ENCODE data around the gene GALNT17. TPM values are rescaled to one million over a fixed set of nuclear protein-coding genes. Genes with fewer than 3 reads are reported as not detected.

Gene GALNT17
- total RNA-seq, 1 donor from 2014 or later, result not detected

GRCh38 chr7:71264005-71264404 lies 132.1 kb downstream of the GALNT17 start:
- no peak for DNase-seq
- peaks cover 12% of the 10 kb centered on the region for H3K9me3 Mint-ChIP-seq
- intact Hi-C loops (cut with micrococcal nuclease), result no loop called here

GRCh38 chr7:71266912-71267311 lies 135.0 kb downstream of the GALNT17 start:
- H3K4me1 Mint-ChIP-seq, result no peaks in the 10 kb centered on the region
- no peak overlapping the region for H3K27ac Mint-ChIP-seq
- H3K4me3 Mint-ChIP-seq, result no peak overlapping the region
- intact Hi-C loops (cut with micrococcal nuclease), result no loop called here
- H3K27me3 Mint-ChIP-seq, result no peaks in the 10 kb centered on the region
- DNase-seq, result no peak
- H3K36me3 Mint-ChIP-seq (ENCODE audit: low read depth), result no peaks in the 10 kb centered on the region
- peaks cover 16% of the 10 kb centered on the region for H3K9me3 Mint-ChIP-seq

More at GRCh38 chr7:71264005-71264404, 132.1 kb downstream of the GALNT17 start:
- Mint-ChIP-seq H3K27me3 (no peaks in the 10 kb centered on the region), H3K36me3 (ENCODE audit: low read depth) (no peaks in the 10 kb centered on the region), H3K4me3 (no peak overlapping the region), H3K4me1 (no peaks in the 10 kb centered on the region), H3K27ac (no peak overlapping the region)

GRCh38 chr7:71267734-71268469 lies 136.0 kb downstream of the GALNT17 start:
- Mint-ChIP-seq H3K27me3 (no peaks in the 10 kb centered on the region), H3K9me3 (peaks cover 16% of the 10 kb centered on the region), H3K27ac (no peak overlapping the region)

GRCh38 chr7:71270558-71270957 lies 138.6 kb downstream of the GALNT17 start:
- intact Hi-C loops (cut with micrococcal nuclease), result no loop called here
- H3K4me3 Mint-ChIP-seq, result no peak overlapping the region

More at GRCh38 chr7:71267734-71268469, 136.0 kb downstream of the GALNT17 start:
- Mint-ChIP-seq H3K4me3 (no peak overlapping the region), H3K4me1 (no peaks in the 10 kb centered on the region), H3K36me3 (ENCODE audit: low read depth) (no peaks in the 10 kb centered on the region)
- DNase-seq, result no peak
- intact Hi-C loops (cut with micrococcal nuclease), result no loop called here

GRCh38 chr7:71271203-71271602 lies 139.3 kb downstream of the GALNT17 start:
- no peaks in the 10 kb centered on the region for H3K27me3 Mint-ChIP-seq
- H3K9me3 Mint-ChIP-seq, result peaks cover 18% of the 10 kb centered on the region
- no peak overlapping the region for H3K4me3 Mint-ChIP-seq
- no peak overlapping the region for H3K27ac Mint-ChIP-seq
- no peaks in the 10 kb centered on the region for H3K4me1 Mint-ChIP-seq
- DNase-seq, result no peak
- no peaks in the 10 kb centered on the region for H3K36me3 Mint-ChIP-seq (ENCODE audit: low read depth)
- intact Hi-C loops (cut with micrococcal nuclease), result no loop called here

More at GRCh38 chr7:71270558-71270957, 138.6 kb downstream of the GALNT17 start:
- no peak for DNase-seq
- H3K36me3 Mint-ChIP-seq (ENCODE audit: low read depth), result no peaks in the 10 kb centered on the region
- no peaks in the 10 kb centered on the region for H3K4me1 Mint-ChIP-seq
- no peaks in the 10 kb centered on the region for H3K27me3 Mint-ChIP-seq
- H3K27ac Mint-ChIP-seq, result no peak overlapping the region
- peaks cover 18% of the 10 kb centered on the region for H3K9me3 Mint-ChIP-seq

GRCh38 chr7:71272509-71273490 lies 140.9 kb downstream of the GALNT17 start:
- Mint-ChIP-seq H3K36me3 (ENCODE audit: low read depth) (no peaks in the 10 kb centered on the region), H3K4me3 (no peak overlapping the region), H3K27ac (no peak overlapping the region), H3K4me1 (no peaks in the 10 kb centered on the region), H3K27me3 (no peaks in the 10 kb centered on the region), H3K9me3 (peaks cover 17% of the 10 kb centered on the region)
- DNase-seq, result no peak
- intact Hi-C loops (cut with micrococcal nuclease), result no loop called here

GRCh38 chr7:71278257-71278656 lies 146.3 kb downstream of the GALNT17 start:
- no peaks in the 10 kb centered on the region for H3K36me3 Mint-ChIP-seq (ENCODE audit: low read depth)

GRCh38 chr7:71281261-71281660 lies 149.3 kb downstream of the GALNT17 start:
- H3K9me3 Mint-ChIP-seq, result peaks cover 30% of the 10 kb centered on the region
- H3K4me1 Mint-ChIP-seq, result no peaks in the 10 kb centered on the region
- no peak overlapping the region for H3K4me3 Mint-ChIP-seq
- no peak overlapping the region for H3K27ac Mint-ChIP-seq
- no peaks in the 10 kb centered on the region for H3K27me3 Mint-ChIP-seq
- H3K36me3 Mint-ChIP-seq (ENCODE audit: low read depth), result no peaks in the 10 kb centered on the region
- no peak for DNase-seq
- intact Hi-C loops (cut with micrococcal nuclease), result no loop called here

More at GRCh38 chr7:71278257-71278656, 146.3 kb downstream of the GALNT17 start:
- peaks cover 30% of the 10 kb centered on the region for H3K9me3 Mint-ChIP-seq
- H3K27ac Mint-ChIP-seq, result no peak overlapping the region
- H3K27me3 Mint-ChIP-seq, result no peaks in the 10 kb centered on the region
- intact Hi-C loops (cut with micrococcal nuclease), result no loop called here
- H3K4me1 Mint-ChIP-seq, result no peaks in the 10 kb centered on the region
- no peak overlapping the region for H3K4me3 Mint-ChIP-seq
- DNase-seq, result no peak

- no peaks in the 10 kb centered on the region for H3K4me1 Mint-ChIP-seq
- no peak overlapping the region for H3K4me3 Mint-ChIP-seq
- no peaks in the 10 kb centered on the region for H3K36me3 Mint-ChIP-seq (ENCODE audit: low read depth)
- H3K27ac Mint-ChIP-seq, result no peak overlapping the region
- H3K27me3 Mint-ChIP-seq, result no peaks in the 10 kb centered on the region
- no peak for DNase-seq
- H3K9me3 Mint-ChIP-seq, result peaks cover 27% of the 10 kb centered on the region
- intact Hi-C loops (cut with micrococcal nuclease), result no loop called here
These were observed 151.9 kb downstream of the GALNT17 start for GRCh38 chr7:71283802-71284201.

- Mint-ChIP-seq H3K27me3 (no peaks in the 10 kb centered on the region), H3K4me3 (no peak overlapping the region), H3K27ac (no peak overlapping the region), H3K9me3 (peaks cover 15% of the 10 kb centered on the region), H3K4me1 (no peaks in the 10 kb centered on the region), H3K36me3 (ENCODE audit: low read depth) (no peaks in the 10 kb centered on the region)
- no peak for DNase-seq
- intact Hi-C loops (cut with micrococcal nuclease), result no loop called here
These were observed 153.7 kb downstream of the GALNT17 start for GRCh38 chr7:71285571-71286145.

- no peak for DNase-seq
- Mint-ChIP-seq H3K36me3 (ENCODE audit: low read depth) (no peaks in the 10 kb centered on the region), H3K9me3 (peaks cover 13% of the 10 kb centered on the region), H3K4me1 (no peaks in the 10 kb centered on the region), H3K27me3 (no peaks in the 10 kb centered on the region), H3K4me3 (no peak overlapping the region), H3K27ac (no peak overlapping the region)
- intact Hi-C loops (cut with micrococcal nuclease), result no loop called here
These were observed 154.4 kb downstream of the GALNT17 start for GRCh38 chr7:71286336-71286735.

GRCh38 chr7:71286924-71287323 lies 155.0 kb downstream of the GALNT17 start:
- Mint-ChIP-seq H3K27ac (no peak overlapping the region), H3K27me3 (no peaks in the 10 kb centered on the region), H3K4me1 (no peaks in the 10 kb centered on the region), H3K36me3 (ENCODE audit: low read depth) (no peaks in the 10 kb centered on the region), H3K4me3 (no peak overlapping the region), H3K9me3 (peaks cover 13% of the 10 kb centered on the region)
- DNase-seq, result no peak
- intact Hi-C loops (cut with micrococcal nuclease), result no loop called here

- no peaks in the 10 kb centered on the region for H3K36me3 Mint-ChIP-seq (ENCODE audit: low read depth)
- H3K4me3 Mint-ChIP-seq, result no peak overlapping the region
- H3K4me1 Mint-ChIP-seq, result no peaks in the 10 kb centered on the region
- H3K9me3 Mint-ChIP-seq, result peaks cover 12% of the 10 kb centered on the region
- H3K27me3 Mint-ChIP-seq, result no peaks in the 10 kb centered on the region
- H3K27ac Mint-ChIP-seq, result no peak overlapping the region
- DNase-seq, result no peak
- intact Hi-C loops (cut with micrococcal nuclease), result no loop called here
These were observed 158.5 kb downstream of the GALNT17 start for GRCh38 chr7:71290452-71290851.

- H3K36me3 Mint-ChIP-seq (ENCODE audit: low read depth), result no peaks in the 10 kb centered on the region
- H3K9me3 Mint-ChIP-seq, result peaks cover 4% of the 10 kb centered on the region
- no peaks in the 10 kb centered on the region for H3K4me1 Mint-ChIP-seq
- DNase-seq, result no peak
- H3K27ac Mint-ChIP-seq, result no peak overlapping the region
- intact Hi-C loops (cut with micrococcal nuclease), result no loop called here
- H3K27me3 Mint-ChIP-seq, result no peaks in the 10 kb centered on the region
- H3K4me3 Mint-ChIP-seq, result no peak overlapping the region
These were observed 166.4 kb downstream of the GALNT17 start for GRCh38 chr7:71298378-71298777.

Data from activated CD4-positive, alpha-beta T cell treated with anti-CD3 and anti-CD28 coated beads, Interleukin-2, amount 10 ng/mL, durations not matched to agents 24 days and 14 days (primary cell).